Brain microvascular endothelial cell (primary cell): ENCODE results near the gene PYGM.

Source experiments
- DNase-seq: peaks from one replicate; pipeline ENCODE4 v3.0.0-alpha.2; 2020
- H3K27ac ChIP-seq: fragments of 250-450 bp; sonication (Bioruptor Pico); 2 replicates; pipeline ENCODE4 v1.5.1; 2020; ENCODE audit warnings: mild to moderate bottlenecking, moderate library complexity
- H3K27me3 ChIP-seq: fragments of 250-450 bp; sonication (Bioruptor Pico); replicated peaks from 2 replicates; pipeline ENCODE4 v1.5.1; 2020; ENCODE audit warnings: mild to moderate bottlenecking
- H3K36me3 ChIP-seq: fragments of 250-450 bp; sonication (Bioruptor Pico); replicated peaks from 2 replicates; pipeline ENCODE4 v1.5.1; 2020; ENCODE audit warnings: mild to moderate bottlenecking
- H3K4me3 ChIP-seq: 2 replicates; pipeline ENCODE4 v1.5.1; 2011; ENCODE audit warnings: low read depth, mild to moderate bottlenecking, control low read depth, low read length, moderate library complexity
- CTCF ChIP-seq: IDR thresholded peaks from 2 replicates; pipeline ENCODE4 v1.5.1; 2011; ENCODE audit warnings: low read depth, mild to moderate bottlenecking, moderate library complexity, low read length, control low read depth, inconsistent platforms; ENCODE audit errors: missing control alignments
- in situ Hi-C: cut with HindIII; loops from 2 replicates; pipeline ENCODE4 v1.10.0; 2017; ENCODE audit warnings: low sequenced_read_pairs, low pct_ligation_motif_present

The PYGM gene

GRCh38 chr11:64765851-64766665 is 6.3 kb upstream of the PYGM start:
- peaks cover 87% of the 10 kb centered on the region for H3K36me3 ChIP-seq
- in situ Hi-C loops, result no loop called here
- H3K27me3 ChIP-seq, result no peaks in the 10 kb centered on the region
- H3K27ac ChIP-seq, result no peak overlapping the region
- H3K4me3 ChIP-seq, result no peak overlapping the region
- no peak for TF ChIP-seq CTCF
- no peak for DNase-seq

- Histone ChIP-seq H3K27ac (no peak overlapping the region), H3K36me3 (peaks cover 80% of the 10 kb centered on the region), H3K4me3 (no peak overlapping the region), H3K27me3 (no peaks in the 10 kb centered on the region)
- peak; percentile 46 for TF ChIP-seq CTCF
- DNase-seq, result no peak
- in situ Hi-C loops, result no loop called here
Observed at GRCh38 chr11:64765291-64765850, 5.6 kb upstream of the PYGM start.

- H3K4me3 ChIP-seq, result no peak overlapping the region
- H3K36me3 ChIP-seq, result peaks cover 74% of the 10 kb centered on the region
- in situ Hi-C loops, result no loop called here
- H3K27me3 ChIP-seq, result no peaks in the 10 kb centered on the region
- no peak for DNase-seq
- TF ChIP-seq CTCF, result no peak
- H3K27ac ChIP-seq, result no peak overlapping the region
Observed at GRCh38 chr11:64764753-64765152, 5.0 kb upstream of the PYGM start.

- in situ Hi-C loops, result no loop called here
- peaks cover 67% of the 10 kb centered on the region for H3K36me3 ChIP-seq
- no peaks in the 10 kb centered on the region for H3K27me3 ChIP-seq
- H3K27ac ChIP-seq, result no peak overlapping the region
- no peak for TF ChIP-seq CTCF
- DNase-seq, result no peak
- no peak overlapping the region for H3K4me3 ChIP-seq
Observed at GRCh38 chr11:64764040-64764611, 4.4 kb upstream of the PYGM start.

GRCh38 chr11:64763526-64764039 is 3.8 kb upstream of the PYGM start:
- H3K4me3 ChIP-seq, result no peak overlapping the region
- in situ Hi-C loops, result no loop called here
- DNase-seq, result no peak
- TF ChIP-seq CTCF, result no peak
- H3K27ac ChIP-seq, result peak overlapping the region; percentile 2
- H3K36me3 ChIP-seq, result peaks cover 62% of the 10 kb centered on the region
- no peaks in the 10 kb centered on the region for H3K27me3 ChIP-seq
